ACC112 (cell line): ENCODE data around the gene LNP1.

Experiments
- H2AFZ ChIP-seq: fragments of 200-600 bp; sonication (generic); one replicate; pipeline ENCODE4 v1.6.0; 2017; ENCODE audit warnings: antibody characterized with exemption, low read length; ENCODE audit not compliant: unreplicated experiment
- H3K27ac ChIP-seq: fragments of 200-600 bp; sonication (generic); 2 replicates; pipeline ENCODE4 v1.5.1; 2014; ENCODE audit warnings: low read depth, mild to moderate bottlenecking, antibody characterized with exemption, low read length, moderate library complexity
- H3K27me3 ChIP-seq: fragments of 200-600 bp; sonication (generic); 2 replicates; pipeline ENCODE4 v1.6.1; 2014; ENCODE audit warnings: mild to moderate bottlenecking, antibody characterized with exemption, low read length, moderate library complexity, mixed read lengths; ENCODE audit not compliant: insufficient read depth
- H3K36me3 ChIP-seq: fragments of 200-600 bp; sonication (generic); 2 replicates; pipeline ENCODE4 v1.6.1; 2016; ENCODE audit warnings: mild to moderate bottlenecking, antibody characterized with exemption, low read length, moderate library complexity, mixed read lengths; ENCODE audit not compliant: insufficient read depth
- H3K4me1 ChIP-seq: fragments of 200-600 bp; sonication (generic); one replicate; pipeline ENCODE4 v1.6.1; 2016; ENCODE audit warnings: low read length, mixed read lengths; ENCODE audit not compliant: insufficient read depth, unreplicated experiment, control insufficient read depth
- H3K4me3 ChIP-seq: fragments of 200-600 bp; sonication (generic); 2 replicates; pipeline ENCODE4 v1.5.1; 2014; ENCODE audit warnings: mild to moderate bottlenecking, low read depth, low read length
- H3K79me2 ChIP-seq: fragments of 200-600 bp; sonication (generic); one replicate; pipeline ENCODE4 v1.6.0; 2016; ENCODE audit warnings: low read length; ENCODE audit not compliant: control insufficient read depth, unreplicated experiment, insufficient read depth

The LNP1 gene

DNA sequence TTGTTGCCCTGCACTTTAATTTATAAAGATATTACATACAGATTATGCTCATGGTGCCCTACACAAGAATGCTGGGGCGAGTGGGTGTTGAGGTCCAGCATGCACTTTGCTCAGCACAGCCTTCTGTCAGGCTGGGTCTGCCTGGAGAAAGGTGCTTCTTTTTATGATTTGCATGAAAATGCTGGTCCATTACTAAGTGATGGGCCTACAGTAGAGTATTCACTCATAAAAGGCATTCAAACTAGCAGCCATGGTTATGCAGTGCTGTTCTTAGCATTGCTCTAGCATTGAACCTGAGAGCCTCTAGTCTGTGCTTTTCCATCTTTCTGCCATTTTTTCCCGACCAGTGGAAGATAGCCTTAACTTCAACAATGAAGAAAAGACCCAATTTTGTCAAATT is 12.3 kb downstream of the LNP1 start:
- Histone ChIP-seq H3K79me2 (no peaks in the 10 kb centered on the region), H3K36me3 (peaks cover 12% of the 10 kb centered on the region; the same call in 1 of the 2 replicates), H3K27ac (no peak overlapping the region), H3K4me3 (no peak overlapping the region), H2AFZ (no peak overlapping the region), H3K27me3 (no peaks in the 10 kb centered on the region), H3K4me1 (no peaks in the 10 kb centered on the region)

DNA sequence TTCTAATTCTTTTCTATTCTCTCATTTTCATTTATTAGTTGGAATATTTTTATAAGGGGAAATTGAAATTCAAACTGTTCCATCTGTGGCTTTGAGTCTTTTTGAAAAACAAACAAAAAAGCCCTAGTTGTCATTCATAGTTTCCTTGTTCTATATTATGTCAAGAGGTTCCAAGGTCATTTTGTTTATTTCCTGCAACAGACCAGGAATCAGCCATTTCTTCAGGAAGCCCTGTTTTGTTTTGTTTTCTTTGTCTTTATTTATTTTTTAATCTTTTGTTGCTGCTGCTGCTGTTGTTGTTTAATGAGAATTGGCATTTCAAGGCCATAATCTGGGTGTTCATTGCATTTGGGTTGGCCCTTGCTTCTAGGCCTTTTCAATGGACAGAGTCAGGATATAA is 14.8 kb downstream of the LNP1 start:
- Histone ChIP-seq H3K79me2 (no peaks in the 10 kb centered on the region), H2AFZ (no peak overlapping the region), H3K27me3 (no peaks in the 10 kb centered on the region), H3K27ac (no peak overlapping the region), H3K4me3 (no peak overlapping the region), H3K36me3 (peaks cover 7% of the 10 kb centered on the region; the same call in 1 of the 2 replicates), H3K4me1 (no peaks in the 10 kb centered on the region)

DNA sequence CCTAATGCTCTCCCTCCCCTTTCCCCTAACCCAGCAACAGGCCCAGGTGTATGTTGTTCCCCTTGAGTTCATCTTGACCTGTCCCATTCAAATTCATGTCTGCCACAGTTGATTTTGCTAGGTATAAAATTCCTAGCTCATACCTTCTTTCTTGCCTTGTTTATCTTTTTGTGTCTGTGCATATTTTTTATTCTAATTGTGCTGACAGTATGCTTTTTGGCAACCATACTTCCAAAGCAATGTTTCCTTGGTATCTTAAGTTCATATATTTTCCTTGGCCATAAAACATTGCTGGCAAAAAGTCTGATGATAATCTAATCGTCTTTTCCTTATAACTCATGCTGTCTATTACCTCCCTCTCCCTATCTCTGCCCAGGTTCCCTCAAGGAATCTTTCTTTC is 15.5 kb downstream of the LNP1 start:
- H3K27me3 ChIP-seq, result no peaks in the 10 kb centered on the region
- H3K79me2 ChIP-seq, result no peaks in the 10 kb centered on the region
- H3K36me3 ChIP-seq, result 0 out of 2 replicates have a peak, but pooled peaks cover 2% of the 10 kb centered on the region
- H3K4me1 ChIP-seq, result no peaks in the 10 kb centered on the region
- no peak overlapping the region for H3K27ac ChIP-seq
- H2AFZ ChIP-seq, result no peak overlapping the region
- no peak overlapping the region for H3K4me3 ChIP-seq

DNA sequence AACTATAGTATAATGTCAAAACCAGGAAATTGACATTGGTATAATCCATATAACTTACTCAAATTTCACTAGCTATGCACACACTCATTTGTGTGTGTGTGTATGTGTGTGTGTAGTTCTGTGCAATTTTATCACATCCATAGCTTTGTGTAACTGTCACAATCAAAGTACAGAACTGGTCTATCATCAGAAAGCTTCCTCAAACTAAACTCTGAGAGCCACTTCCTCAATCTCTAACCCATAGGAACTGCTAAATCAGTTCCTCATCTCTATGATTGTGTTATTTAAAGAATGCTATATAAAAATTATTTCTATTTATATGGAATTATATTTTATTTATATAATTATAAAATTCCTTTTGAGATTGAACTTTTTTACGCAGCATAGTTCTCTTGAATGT is 18.1 kb downstream of the LNP1 start:
- Histone ChIP-seq H3K36me3 (no peaks in the 10 kb centered on the region), H2AFZ (no peak overlapping the region), H3K79me2 (no peaks in the 10 kb centered on the region), H3K27me3 (no peaks in the 10 kb centered on the region), H3K4me1 (no peaks in the 10 kb centered on the region), H3K4me3 (no peak overlapping the region), H3K27ac (no peak overlapping the region)

DNA sequence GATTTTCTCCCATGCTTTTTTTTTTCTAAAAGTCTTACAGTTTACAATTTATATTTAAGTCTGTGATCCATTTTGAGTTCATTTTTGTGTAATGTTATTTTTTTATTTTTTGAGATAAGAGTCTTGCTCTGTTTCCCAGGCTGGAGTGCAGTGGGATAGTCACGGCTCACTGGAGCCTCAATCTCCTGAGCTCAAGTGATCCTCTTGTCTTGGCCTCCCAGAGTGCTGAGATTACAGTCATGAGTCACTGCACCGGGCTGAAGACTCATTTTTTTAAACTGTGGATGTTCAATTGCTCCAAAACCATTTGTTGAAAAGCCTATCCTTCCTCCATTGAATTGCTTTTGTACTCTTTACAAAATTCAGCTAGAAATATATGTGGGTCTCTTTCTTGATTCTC is 19.5 kb downstream of the LNP1 start:
- no peak overlapping the region for H2AFZ ChIP-seq
- no peaks in the 10 kb centered on the region for H3K27me3 ChIP-seq
- no peak overlapping the region for H3K27ac ChIP-seq
- H3K36me3 ChIP-seq, result no peaks in the 10 kb centered on the region
- H3K4me1 ChIP-seq, result peaks cover 7% of the 10 kb centered on the region
- no peak overlapping the region for H3K4me3 ChIP-seq
- H3K79me2 ChIP-seq, result no peaks in the 10 kb centered on the region

DNA sequence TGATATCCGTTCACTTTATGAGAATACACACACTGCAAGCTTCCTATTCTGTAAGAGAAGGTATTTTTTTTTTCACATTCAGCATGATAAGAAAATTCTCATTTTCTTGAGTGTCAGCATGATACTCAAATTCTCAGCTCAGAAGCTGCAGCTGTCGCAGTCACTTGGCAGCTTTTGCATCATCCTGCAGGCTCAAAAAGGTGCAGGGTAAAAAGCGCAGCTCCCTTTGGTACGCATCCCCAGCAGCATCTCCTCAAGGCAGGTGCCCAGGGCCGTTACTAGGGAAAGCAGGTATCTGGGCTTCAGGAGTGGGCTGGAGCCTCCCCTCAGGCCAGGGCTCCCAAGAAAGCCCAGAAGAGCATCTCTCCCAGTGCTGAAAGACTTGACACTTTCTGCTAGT is 22.3 kb downstream of the LNP1 start:
- no peak overlapping the region for H3K4me3 ChIP-seq
- H3K36me3 ChIP-seq, result no peaks in the 10 kb centered on the region
- H3K4me1 ChIP-seq, result peaks cover 9% of the 10 kb centered on the region
- no peak overlapping the region for H3K27ac ChIP-seq
- no peaks in the 10 kb centered on the region for H3K79me2 ChIP-seq
- H3K27me3 ChIP-seq, result no peaks in the 10 kb centered on the region
- no peak overlapping the region for H2AFZ ChIP-seq

DNA sequence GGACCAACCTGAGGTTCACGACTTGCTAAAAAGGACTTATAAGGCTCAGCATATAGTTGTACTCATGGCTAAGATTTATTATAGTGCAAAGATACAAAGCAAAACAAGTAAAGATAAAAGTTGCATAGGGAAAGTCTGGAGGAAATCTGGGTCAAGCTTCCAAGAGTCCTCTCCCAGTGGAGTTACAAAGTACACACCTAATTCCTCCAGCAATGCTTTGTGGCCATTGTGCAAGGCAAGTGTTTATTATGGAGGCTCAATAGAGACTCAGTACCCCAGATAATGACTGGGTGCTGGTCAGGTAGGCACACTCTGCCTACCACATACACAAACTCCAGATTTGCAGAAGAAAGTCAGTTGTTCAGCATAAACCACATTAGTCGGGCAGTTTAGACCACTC is 22.9 kb downstream of the LNP1 start:
- Histone ChIP-seq H3K27ac (no peak overlapping the region), H3K4me3 (no peak overlapping the region), H3K4me1 (peaks cover 9% of the 10 kb centered on the region), H2AFZ (no peak overlapping the region), H3K79me2 (no peaks in the 10 kb centered on the region), H3K27me3 (no peaks in the 10 kb centered on the region), H3K36me3 (no peaks in the 10 kb centered on the region)

DNA sequence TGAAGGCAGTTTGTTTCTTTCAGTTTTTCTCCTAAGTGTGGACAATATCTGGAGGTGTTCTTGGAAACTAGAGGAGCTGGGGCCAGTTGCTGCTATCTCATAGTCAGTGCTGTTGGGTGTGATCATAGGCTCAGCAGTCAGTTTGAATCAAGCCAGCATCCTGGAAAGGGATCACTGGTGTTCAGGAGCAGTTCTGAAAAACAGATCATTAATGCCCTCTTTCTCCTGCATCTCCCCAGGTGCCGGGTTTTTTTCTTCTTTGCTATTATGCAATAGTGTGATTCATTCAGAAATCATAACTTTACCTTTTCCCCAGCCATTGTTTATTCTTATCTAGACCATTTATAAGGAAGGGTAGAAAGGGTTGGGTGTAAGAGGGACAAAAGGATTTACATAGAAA is 24.0 kb downstream of the LNP1 start:
- no peak overlapping the region for H2AFZ ChIP-seq
- H3K79me2 ChIP-seq, result no peaks in the 10 kb centered on the region
- peaks cover 9% of the 10 kb centered on the region for H3K4me1 ChIP-seq
- H3K4me3 ChIP-seq, result no peak overlapping the region
- no peaks in the 10 kb centered on the region for H3K36me3 ChIP-seq
- H3K27me3 ChIP-seq, result no peaks in the 10 kb centered on the region
- no peak overlapping the region for H3K27ac ChIP-seq

DNA sequence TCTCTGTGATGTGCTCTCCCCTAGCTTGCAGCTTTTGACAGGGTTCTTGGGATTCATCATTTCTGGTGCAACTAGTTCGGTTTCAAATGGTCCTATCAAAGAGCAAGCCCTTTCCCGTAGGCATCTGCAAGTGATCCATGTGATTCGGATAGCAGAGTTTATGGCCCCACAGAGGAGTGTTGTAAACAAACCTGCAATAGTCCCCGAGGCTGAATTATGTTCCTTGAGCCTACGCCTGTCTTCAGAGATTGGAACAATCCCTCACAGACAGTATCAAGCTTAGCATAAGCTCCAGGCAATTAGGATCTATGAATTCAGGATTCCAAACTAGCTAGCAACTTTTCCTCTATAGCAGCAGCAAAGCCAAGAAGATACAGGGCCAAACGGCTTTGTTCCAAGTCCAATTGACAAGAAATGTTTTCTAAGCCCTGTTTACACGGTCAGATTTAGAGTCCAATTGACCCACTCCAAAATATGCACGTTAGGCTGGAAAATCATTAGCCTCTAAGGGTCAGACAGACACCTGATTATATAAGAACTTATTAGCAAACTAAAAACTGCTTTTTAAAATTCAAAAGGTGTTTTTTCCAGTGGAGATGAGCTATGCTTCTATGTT is 24.8 kb downstream of the LNP1 start:
- no peak overlapping the region for H3K4me3 ChIP-seq
- H3K27me3 ChIP-seq, result no peaks in the 10 kb centered on the region
- no peaks in the 10 kb centered on the region for H3K36me3 ChIP-seq
- no peak overlapping the region for H3K27ac ChIP-seq
- no peaks in the 10 kb centered on the region for H3K79me2 ChIP-seq
- H2AFZ ChIP-seq, result no peak overlapping the region
- peaks cover 9% of the 10 kb centered on the region for H3K4me1 ChIP-seq

DNA sequence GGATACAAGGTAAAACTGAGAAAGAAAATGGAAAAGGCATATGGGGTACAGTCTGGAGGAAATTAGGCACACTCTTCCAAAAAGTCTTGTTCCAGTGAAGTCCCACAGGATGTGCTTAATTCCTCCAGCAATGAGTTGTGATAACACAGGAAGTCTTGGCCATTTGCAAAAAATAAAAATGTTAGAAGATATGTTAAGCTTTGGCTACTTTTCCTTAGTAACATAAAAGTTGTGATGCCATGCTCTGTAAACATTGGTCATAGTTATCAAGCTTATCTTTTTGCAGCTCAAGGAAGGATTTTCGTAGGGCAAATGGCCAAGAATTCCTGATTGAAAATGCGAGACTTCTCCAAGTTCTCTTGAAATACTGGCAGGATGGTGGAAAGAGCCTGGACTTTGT is 26.4 kb downstream of the LNP1 start:
- no peaks in the 10 kb centered on the region for H3K27me3 ChIP-seq
- H3K4me3 ChIP-seq, result no peak overlapping the region
- no peaks in the 10 kb centered on the region for H3K79me2 ChIP-seq
- no peak overlapping the region for H2AFZ ChIP-seq
- H3K4me1 ChIP-seq, result peaks cover 9% of the 10 kb centered on the region
- no peak overlapping the region for H3K27ac ChIP-seq
- no peaks in the 10 kb centered on the region for H3K36me3 ChIP-seq

DNA sequence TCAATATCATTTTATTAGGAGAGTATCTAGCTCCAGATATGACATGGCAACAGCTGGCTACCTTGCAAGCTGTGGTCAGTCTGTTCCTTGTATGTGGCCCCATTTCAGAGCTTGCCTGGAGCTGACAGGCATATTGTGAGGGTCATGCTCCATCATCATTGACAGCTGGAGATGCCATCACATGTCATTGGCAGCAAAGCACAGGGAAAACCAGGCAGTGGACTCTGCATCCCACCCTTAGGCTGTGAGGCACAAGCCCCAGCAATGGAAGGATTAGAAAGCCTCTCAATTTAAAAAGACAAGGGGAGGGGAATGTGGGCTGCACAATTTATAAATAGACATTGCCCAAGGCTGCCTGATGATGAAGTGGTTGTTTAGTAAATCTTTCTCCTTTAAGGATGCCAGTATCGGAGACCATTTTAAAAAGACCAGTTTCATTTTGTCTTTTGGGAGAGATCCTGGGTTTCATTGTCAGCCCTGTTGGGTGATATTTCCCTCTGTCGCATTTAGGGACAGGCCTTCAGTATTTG is 27.9 kb downstream of the LNP1 start:
- Histone ChIP-seq H3K36me3 (no peaks in the 10 kb centered on the region), H2AFZ (no peak overlapping the region), H3K27ac (no peak overlapping the region), H3K4me1 (peaks cover 9% of the 10 kb centered on the region), H3K4me3 (no peak overlapping the region), H3K27me3 (no peaks in the 10 kb centered on the region), H3K79me2 (no peaks in the 10 kb centered on the region)
